CD14-positive monocyte (primary cell): ENCODE data around the gene KLK15. TPM values are rescaled to one million over a fixed set of nuclear protein-coding genes. Genes with fewer than 3 reads are reported as not detected.

ENCODE experiments used
- DNase-seq, 3 donors: peaks; one replicate each; pipeline ENCODE4 v3.0.0-alpha.2; 2011 to 2022
- H2AFZ ChIP-seq: 2 replicates; pipeline ENCODE4 v1.6.0; 2012; ENCODE audit warnings: mild to moderate bottlenecking, low read depth, low read length, inconsistent platforms; ENCODE audit not compliant: insufficient read depth, poor library complexity, severe bottlenecking
- H3K27ac ChIP-seq, 2 donors: 1 replicate in 1 of 2; 2 replicates in 1 of 2; pipeline ENCODE4 v1.5.1; 2012 to 2013; ENCODE audit warnings: low read length in 2 of 2, control low read depth in 1 of 2, inconsistent platforms in 1 of 2, low read depth in 1 of 2, mild to moderate bottlenecking in 1 of 2
- H3K27me3 ChIP-seq, 2 donors: one replicate each; pipeline versions ENCODE4 v1.6.0 to v1.6.1; 2011 to 2013; ENCODE audit warnings: low read length in 2 of 2; ENCODE audit not compliant: control insufficient read depth in 2 of 2, insufficient read depth in 2 of 2
- H3K36me3 ChIP-seq, 2 donors: replicated peaks in 1 of 2; 1 replicate in 1 of 2; 2 replicates in 1 of 2; pipeline versions ENCODE4 v1.5.1 to v1.6.1; 2012 to 2013; ENCODE audit warnings: low read length in 2 of 2, control low read depth in 1 of 2, inconsistent platforms in 1 of 2, mild to moderate bottlenecking in 1 of 2; ENCODE audit not compliant: insufficient read depth in 2 of 2, control insufficient read depth in 1 of 2
- H3K4me1 ChIP-seq, 2 donors: 1 replicate in 1 of 2; 2 replicates in 1 of 2; pipeline versions ENCODE4 v1.5.1 to v1.6.1; 2012 to 2013; ENCODE audit warnings: low read length in 2 of 2, control low read depth in 1 of 2, inconsistent platforms in 1 of 2, mild to moderate bottlenecking in 1 of 2, moderate library complexity in 1 of 2; ENCODE audit not compliant: insufficient read depth in 2 of 2, control insufficient read depth in 1 of 2
- H3K4me2 ChIP-seq: replicated peaks from 2 replicates; pipeline ENCODE3; 2012; ENCODE audit warnings: low read length, moderate library complexity, mild to moderate bottlenecking; ENCODE audit not compliant: poor library complexity, severe bottlenecking; ENCODE audit errors: extremely low read depth
- H3K4me3 ChIP-seq, 3 experiments: fragments of 200-600 bp in 1 of 3; sonication (generic) in 1 of 3; replicated peaks in 1 of 3; 1 replicate in 2 of 3; 2 replicates in 1 of 3; pipeline ENCODE4 v1.5.1; 2011 to 2013; ENCODE audit warnings: low read length in 3 of 3, mild to moderate bottlenecking in 3 of 3, control low read depth in 2 of 3, low read depth in 2 of 3, inconsistent platforms in 1 of 3, moderate library complexity in 1 of 3
- H3K79me2 ChIP-seq: 2 replicates; pipeline ENCODE4 v1.6.0; 2012; ENCODE audit warnings: mild to moderate bottlenecking, control low read depth, inconsistent platforms, low read length, moderate library complexity; ENCODE audit not compliant: insufficient read depth
- H3K9ac ChIP-seq: 2 replicates; pipeline ENCODE4 v1.6.0; 2017; ENCODE audit warnings: low read length, mild to moderate bottlenecking; ENCODE audit not compliant: insufficient read depth, poor library complexity, severe bottlenecking
- H3K9me3 ChIP-seq, 2 donors: replicated peaks in 1 of 2; 1 replicate in 1 of 2; 2 replicates in 1 of 2; pipeline versions ENCODE4 v1.5.1 to v1.6.1; 2012 to 2013; ENCODE audit warnings: low read length in 2 of 2, control low read depth in 1 of 2; ENCODE audit not compliant: control insufficient read depth in 1 of 2, insufficient read depth in 1 of 2
- H4K20me1 ChIP-seq: 2 replicates; pipeline ENCODE4 v1.6.0; 2012; ENCODE audit warnings: mild to moderate bottlenecking, low read length, control low read depth, moderate library complexity; ENCODE audit not compliant: insufficient read depth
- H3K27ac Mint-ChIP-seq, 7 donors: one replicate each; pipeline ENCODE4 v1.8.0; 2020; ENCODE audit warnings: mild to moderate bottlenecking in 7 of 7, mixed read lengths in 7 of 7, moderate library complexity in 6 of 7, inconsistent platforms in 2 of 7
- H3K27me3 Mint-ChIP-seq, 3 donors: one replicate each; pipeline ENCODE4 v1.8.0; 2021 to 2022; ENCODE audit warnings: low read depth in 3 of 3, mild to moderate bottlenecking in 3 of 3, mixed read lengths in 3 of 3, moderate library complexity in 3 of 3, inconsistent platforms in 1 of 3
- H3K36me3 Mint-ChIP-seq, 2 donors: one replicate each; pipeline ENCODE4 v1.8.0; 2020; ENCODE audit warnings: mixed read lengths in 2 of 2, inconsistent platforms in 1 of 2, mild to moderate bottlenecking in 1 of 2
- H3K4me1 Mint-ChIP-seq: one replicate; pipeline ENCODE4 v1.8.0; 2020; ENCODE audit warnings: mild to moderate bottlenecking, mixed read lengths
- H3K4me3 Mint-ChIP-seq, 2 donors: one replicate each; pipeline ENCODE4 v1.8.0; 2020; ENCODE audit warnings: mild to moderate bottlenecking in 2 of 2, mixed read lengths in 2 of 2, moderate library complexity in 1 of 2
- H3K9me3 Mint-ChIP-seq, 7 donors: one replicate each; pipeline ENCODE4 v1.8.0; 2020 to 2022; ENCODE audit warnings: mixed read lengths in 7 of 7, mild to moderate bottlenecking in 6 of 7, moderate library complexity in 6 of 7, inconsistent platforms in 2 of 7
- CTCF ChIP-seq: fragments of 200-600 bp; IDR thresholded peaks from one replicate; pipeline ENCODE4 v1.8.0; 2022; ENCODE audit warnings: antibody characterized with exemption, mild to moderate bottlenecking
- WGBS: methylation state at CpG from one replicate; pipeline ENCODE4 v1.1.5; 2013; ENCODE audit warnings: missing lambda C conversion rate; ENCODE audit not compliant: insufficient coverage; 5-methylcytosine and 5-hydroxymethylcytosine counted together
- intact Hi-C, 2 donors: fragments of 100-400 bp; cut with micrococcal nuclease; formaldehyde crosslinking; loops; one replicate each; pipeline versions ENCODE4 v1.15.0 to v1.15.1; 2023
- polyA plus RNA-seq, 3 donors: library from polyadenylated mRNA; depleted of rRNA in 1 of 3; unstranded in 2 of 3; stranded (reverse) in 1 of 3; fragments of 300-500 nt in 2 of 3; fragments of >200 nt in 1 of 3; fragmentation: Illumina TruSeq in 2 of 3; gene quantifications; 1 replicate in 2 of 3; 2 replicates in 1 of 3; pipeline ENCODE4 v1.2.3, GENCODE V29; 2012 to 2021

Gene KLK15
- polyA plus RNA-seq, 3 donors = not detected

GRCh38 chr19:50880241-50880640 is 46.9 kb upstream of the KLK15 start:
- Mint-ChIP-seq H3K4me3 (no peak overlapping the region), H3K4me1 (no peaks in the 10 kb centered on the region), H3K9me3 (peaks cover 0 to 1% (median 0%) of the 10 kb centered on the region in 7 donors), H3K36me3 (no peaks in the 10 kb centered on the region), H3K27ac (no peak overlapping the region), H3K27me3 (peaks cover 5 to 19% (median 14%) of the 10 kb centered on the region in 3 donors)
- no peaks in the 10 kb centered on the region for H3K27me3 ChIP-seq
- H4K20me1 ChIP-seq = no peaks in the 10 kb centered on the region
- no peak overlapping the region for H3K4me2 ChIP-seq
- H3K4me1 ChIP-seq = no peaks in the 10 kb centered on the region
- no peak overlapping the region for H3K9ac ChIP-seq
- H3K79me2 ChIP-seq = no peaks in the 10 kb centered on the region
- DNase-seq = no peak
- intact Hi-C loops = no loop called here
- H3K9me3 ChIP-seq = no peaks in the 10 kb centered on the region
- no peak for TF ChIP-seq CTCF
- no peak overlapping the region for H2AFZ ChIP-seq
- H3K4me3 ChIP-seq = no peak overlapping the region
- WGBS = 82% methylated on average over 5 of the region's 5 CpGs
- no peak overlapping the region for H3K27ac ChIP-seq
- no peaks in the 10 kb centered on the region for H3K36me3 ChIP-seq

GRCh38 chr19:50878851-50879250 is 45.5 kb upstream of the KLK15 start:
- Mint-ChIP-seq H3K9me3 (peaks cover 0 to 1% (median 0%) of the 10 kb centered on the region in 7 donors), H3K4me1 (no peaks in the 10 kb centered on the region), H3K27ac (no peak overlapping the region), H3K4me3 (no peak overlapping the region), H3K36me3 (no peaks in the 10 kb centered on the region), H3K27me3 (peaks cover 4 to 17% (median 13%) of the 10 kb centered on the region in 3 donors)
- no peaks in the 10 kb centered on the region for H3K27me3 ChIP-seq
- no peak overlapping the region for H3K27ac ChIP-seq
- no peak overlapping the region for H2AFZ ChIP-seq
- H3K4me3 ChIP-seq = no peak overlapping the region
- no peak overlapping the region for H3K9ac ChIP-seq
- no peak overlapping the region for H3K4me2 ChIP-seq
- H3K9me3 ChIP-seq = no peaks in the 10 kb centered on the region
- H3K79me2 ChIP-seq = no peaks in the 10 kb centered on the region
- no peak for DNase-seq
- intact Hi-C loops = no loop called here
- WGBS = 94% methylated on average over 2 of the region's 5 CpGs
- H4K20me1 ChIP-seq = no peaks in the 10 kb centered on the region
- TF ChIP-seq CTCF = no peak
- no peaks in the 10 kb centered on the region for H3K4me1 ChIP-seq
- H3K36me3 ChIP-seq = no peaks in the 10 kb centered on the region
